HepG2 (cell line): ENCODE measurements around the gene AP1AR.

Experiments
- GTF2F1 ChIP-seq: fragments of 150-350 bp; IDR thresholded peaks from 2 replicates; pipeline ENCODE4 v1.6.1; 2014; ENCODE audit warnings: low read length
- HNRNPLL ChIP-seq: fragments of 200-400 bp; formaldehyde crosslinking; IDR thresholded peaks from 2 replicates; pipeline ENCODE4 v1.6.1; 2017; ENCODE audit warnings: mild to moderate bottlenecking, low read depth, low read length; ENCODE audit not compliant: poor library complexity, severe bottlenecking
- POLR2A ChIP-seq, 2 experiments: IDR thresholded peaks; 2 replicates each; pipeline ENCODE4 v1.6.1; 2011; ENCODE audit warnings: low read depth in 2 of 2, low read length in 2 of 2, mild to moderate bottlenecking in 1 of 2, moderate library complexity in 1 of 2; ENCODE audit not compliant: insufficient read depth in 1 of 2
- SOX6 ChIP-seq, 2 experiments: fragments of 450-650 bp in 1 of 2; sonication (generic) in 1 of 2; formaldehyde crosslinking in 1 of 2; IDR thresholded peaks; 2 replicates each; pipeline versions ENCODE4 v1.4.0 to v1.6.1; 2017 to 2020; ENCODE audit warnings: antibody characterized with exemption in 1 of 2, mild to moderate bottlenecking in 1 of 2, missing genetic modification reagents in 1 of 2
- ZNF691 ChIP-seq: sonication (generic); formaldehyde crosslinking; IDR thresholded peaks from 2 replicates; pipeline ENCODE4 v1.4.0; 2020; ENCODE audit warnings: missing genetic modification reagents, low read depth, mild to moderate bottlenecking, borderline replicate concordance
- TF ChIP-seq, protein P1 (sequence below): sonication (generic); formaldehyde crosslinking; IDR thresholded peaks from 2 replicates; pipeline ENCODE4 v1.8.1; 2022; ENCODE audit warnings: low read depth, mild to moderate bottlenecking, missing genetic modification reagents

DNA sequence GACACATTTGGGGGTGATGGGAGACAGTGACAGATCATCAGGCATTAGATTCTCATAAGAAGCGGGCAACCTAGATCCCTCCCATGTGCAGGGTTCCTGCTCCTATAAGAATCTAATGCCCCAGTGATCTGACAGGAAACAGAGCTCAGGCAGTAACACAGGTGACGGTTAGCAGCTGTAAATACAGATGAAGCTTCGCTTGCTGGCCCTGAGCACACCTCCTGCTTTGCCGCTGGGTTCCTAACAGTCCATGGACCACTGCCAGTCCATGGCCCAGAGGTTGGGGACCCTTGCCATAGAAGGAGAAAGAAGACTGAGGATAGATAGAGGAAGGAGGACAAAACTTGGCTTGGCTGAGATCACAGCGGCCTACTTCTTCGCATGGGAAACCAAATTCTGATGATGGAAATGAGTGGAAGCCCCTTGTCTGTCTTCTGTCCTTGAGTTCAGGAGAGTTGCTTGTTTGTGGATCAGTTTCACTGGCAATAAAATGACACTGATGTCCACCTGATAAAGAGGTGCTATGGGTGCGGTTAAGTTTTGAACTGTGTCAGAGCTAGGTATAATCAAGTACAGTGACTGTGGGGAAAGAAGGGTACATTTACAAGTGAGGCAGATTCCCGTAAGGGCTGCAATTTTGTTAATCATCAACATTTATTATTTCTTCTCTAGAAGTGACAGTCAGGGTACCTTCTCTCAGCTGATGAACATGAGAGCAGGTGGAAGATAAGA is 55.8 kb downstream of the AP1AR start:
- no peak for TF ChIP-seq GTF2F1
- no peak for TF ChIP-seq ZNF691
- no peak for TF ChIP-seq HNRNPLL
- no peak for TF ChIP-seq SOX6 (IDR thresholded peaks at IDR 0.05)
- TF ChIP-seq SOX6 (CRISPR knock-in tag; IDR thresholded peaks at IDR 0.05) = no peak
- no peak for TF ChIP-seq POLR2A (IDR thresholded peaks at IDR 0.05; ENCODE audit: insufficient read depth in 1 of 2, low read depth in 2 of 2, low read length in 2 of 2)
- TF ChIP-seq, protein P1, sequence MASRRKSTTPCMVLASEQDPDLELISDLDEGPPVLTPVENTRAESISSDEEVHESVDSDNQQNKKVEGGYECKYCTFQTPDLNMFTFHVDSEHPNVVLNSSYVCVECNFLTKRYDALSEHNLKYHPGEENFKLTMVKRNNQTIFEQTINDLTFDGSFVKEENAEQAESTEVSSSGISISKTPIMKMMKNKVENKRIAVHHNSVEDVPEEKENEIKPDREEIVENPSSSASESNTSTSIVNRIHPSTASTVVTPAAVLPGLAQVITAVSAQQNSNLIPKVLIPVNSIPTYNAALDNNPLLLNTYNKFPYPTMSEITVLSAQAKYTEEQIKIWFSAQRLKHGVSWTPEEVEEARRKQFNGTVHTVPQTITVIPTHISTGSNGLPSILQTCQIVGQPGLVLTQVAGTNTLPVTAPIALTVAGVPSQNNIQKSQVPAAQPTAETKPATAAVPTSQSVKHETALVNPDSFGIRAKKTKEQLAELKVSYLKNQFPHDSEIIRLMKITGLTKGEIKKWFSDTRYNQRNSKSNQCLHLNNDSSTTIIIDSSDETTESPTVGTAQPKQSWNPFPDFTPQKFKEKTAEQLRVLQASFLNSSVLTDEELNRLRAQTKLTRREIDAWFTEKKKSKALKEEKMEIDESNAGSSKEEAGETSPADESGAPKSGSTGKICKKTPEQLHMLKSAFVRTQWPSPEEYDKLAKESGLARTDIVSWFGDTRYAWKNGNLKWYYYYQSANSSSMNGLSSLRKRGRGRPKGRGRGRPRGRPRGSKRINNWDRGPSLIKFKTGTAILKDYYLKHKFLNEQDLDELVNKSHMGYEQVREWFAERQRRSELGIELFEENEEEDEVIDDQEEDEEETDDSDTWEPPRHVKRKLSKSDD (CRISPR knock-in tag) = no peak
